IPS-18a (cell line): Measurements from ENCODE around the gene REC8.

Experiments
- H3K27ac ChIP-seq: one replicate; pipeline ENCODE4 v1.5.1; 2013; ENCODE audit warnings: low read length
- H3K27me3 ChIP-seq: one replicate; pipeline ENCODE4 v1.6.1; 2013; ENCODE audit warnings: mild to moderate bottlenecking, low read length; ENCODE audit not compliant: control insufficient read depth, insufficient read depth
- H3K36me3 ChIP-seq: one replicate; pipeline ENCODE4 v1.6.1; 2013; ENCODE audit warnings: low read depth, low read length; ENCODE audit not compliant: control insufficient read depth
- H3K4me1 ChIP-seq: one replicate; pipeline ENCODE4 v1.6.1; 2013; ENCODE audit warnings: low read depth, low read length; ENCODE audit not compliant: control insufficient read depth
- H3K4me3 ChIP-seq: one replicate; pipeline ENCODE4 v1.5.1; 2013; ENCODE audit warnings: low read length
- H3K9ac ChIP-seq: one replicate; pipeline ENCODE4 v1.6.1; 2013; ENCODE audit warnings: mild to moderate bottlenecking, low read length, moderate library complexity
- H3K9me3 ChIP-seq: one replicate; pipeline ENCODE4 v1.6.1; 2013; ENCODE audit warnings: low read depth, low read length; ENCODE audit not compliant: control insufficient read depth

REC8 gene

DNA sequence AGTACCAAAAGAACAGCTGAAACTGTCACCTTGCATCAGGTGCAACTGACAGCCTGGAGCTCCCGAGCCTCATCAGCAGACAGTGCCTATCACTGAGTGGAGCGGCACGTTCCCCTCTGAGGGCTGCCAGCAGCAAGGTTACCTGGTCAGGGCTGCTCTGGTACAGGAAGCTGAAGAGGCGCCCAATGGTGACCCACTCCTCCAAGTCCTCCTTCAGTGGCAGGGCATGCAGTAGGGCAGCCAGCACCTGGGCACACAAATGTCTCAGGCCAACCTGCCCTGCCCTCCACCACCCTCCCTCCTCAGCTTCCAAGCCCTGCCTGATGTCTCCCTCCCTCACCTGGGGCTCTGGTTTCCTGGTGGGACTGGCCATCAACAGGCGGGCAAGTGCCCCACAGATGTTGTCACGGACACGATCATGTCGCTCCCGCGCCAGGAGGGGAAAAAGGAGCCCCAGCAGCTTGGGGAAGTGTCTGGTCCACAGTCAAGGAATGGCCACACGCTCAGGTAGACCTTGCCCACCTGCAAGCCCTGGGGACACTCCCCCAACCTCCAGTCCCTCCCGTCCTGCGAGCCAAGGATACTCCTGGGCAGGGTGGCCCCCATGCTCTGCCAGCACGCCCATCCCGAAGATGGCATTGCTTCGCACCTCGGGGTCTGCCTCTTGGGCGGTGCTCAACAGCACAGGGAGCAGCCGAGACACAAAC, 9.6 kb downstream of the REC8 start:
- no peak overlapping the region for H3K9ac ChIP-seq
- H3K4me3 ChIP-seq: no peak overlapping the region
- no peak overlapping the region for H3K27ac ChIP-seq
- H3K4me1 ChIP-seq: no peaks in the 10 kb centered on the region
- peaks cover 88% of the 10 kb centered on the region for H3K36me3 ChIP-seq
- H3K9me3 ChIP-seq: no peaks in the 10 kb centered on the region
- H3K27me3 ChIP-seq: no peaks in the 10 kb centered on the region

DNA sequence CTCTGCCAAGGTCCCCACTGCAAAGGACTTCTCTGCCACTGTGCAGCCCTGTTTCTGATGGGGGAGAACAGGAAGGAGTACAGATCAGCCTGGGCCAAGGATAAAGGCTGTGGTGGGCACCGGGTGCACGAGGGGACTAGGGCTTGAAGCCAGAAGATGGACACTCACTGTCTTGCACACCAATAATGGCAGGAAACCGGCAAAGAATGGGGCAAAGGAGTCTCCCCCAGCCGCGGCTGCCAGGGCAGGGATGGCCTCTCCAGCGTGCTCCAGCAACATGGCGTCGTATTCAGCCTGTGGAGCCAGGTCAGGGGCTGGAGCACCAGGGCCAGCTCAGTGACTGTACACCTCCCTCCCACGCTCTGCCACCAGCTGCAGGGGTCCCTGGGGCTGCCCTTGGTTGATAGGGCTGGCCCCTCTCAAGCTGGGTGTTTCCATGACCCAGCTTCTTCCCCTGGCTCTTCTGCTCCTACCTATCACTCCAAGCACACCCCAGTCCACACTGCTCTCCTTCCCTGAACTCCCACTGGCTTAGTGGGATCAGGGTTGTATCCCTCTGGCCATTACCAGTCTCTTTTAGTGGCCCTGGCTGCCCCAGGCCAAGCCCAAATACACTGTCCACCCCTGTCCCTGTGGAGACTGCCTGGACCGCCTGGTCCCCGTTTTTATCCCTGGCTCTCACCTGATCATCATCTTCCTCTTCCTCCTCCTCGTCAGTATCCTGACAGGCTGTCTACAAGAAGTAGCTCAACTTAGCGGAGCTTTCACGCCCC, 10.4 kb downstream of the REC8 start:
- Histone ChIP-seq H3K9ac (no peak overlapping the region), H3K4me1 (no peaks in the 10 kb centered on the region), H3K9me3 (no peaks in the 10 kb centered on the region), H3K36me3 (peaks cover 93% of the 10 kb centered on the region), H3K27me3 (no peaks in the 10 kb centered on the region), H3K27ac (no peak overlapping the region), H3K4me3 (no peak overlapping the region)

- Histone ChIP-seq H3K4me3 (no peak overlapping the region), H3K4me1 (peaks cover 6% of the 10 kb centered on the region), H3K36me3 (peaks cover 89% of the 10 kb centered on the region), H3K27ac (no peak overlapping the region), H3K9ac (no peak overlapping the region), H3K27me3 (no peaks in the 10 kb centered on the region), H3K9me3 (no peaks in the 10 kb centered on the region)
These were observed 11.2 kb downstream of the REC8 start for GRCh38 chr14:24183014-24183481.

GRCh38 chr14:24184104-24184970, 12.5 kb downstream of the REC8 start:
- Histone ChIP-seq H3K9me3 (no peaks in the 10 kb centered on the region), H3K36me3 (peaks cover 77% of the 10 kb centered on the region), H3K4me3 (no peak overlapping the region), H3K4me1 (peaks cover 6% of the 10 kb centered on the region), H3K27me3 (no peaks in the 10 kb centered on the region), H3K27ac (no peak overlapping the region), H3K9ac (no peak overlapping the region)

- Histone ChIP-seq H3K36me3 (peaks cover 71% of the 10 kb centered on the region), H3K4me1 (peaks cover 6% of the 10 kb centered on the region), H3K27ac (no peak overlapping the region), H3K4me3 (no peak overlapping the region), H3K9ac (no peak overlapping the region), H3K27me3 (no peaks in the 10 kb centered on the region), H3K9me3 (no peaks in the 10 kb centered on the region)
These were observed 13.1 kb downstream of the REC8 start for GRCh38 chr14:24185026-24185425.

- Histone ChIP-seq H3K36me3 (peaks cover 65% of the 10 kb centered on the region), H3K9me3 (no peaks in the 10 kb centered on the region)
These were observed 13.9 kb downstream of the REC8 start for GRCh38 chr14:24185741-24186140.

DNA sequence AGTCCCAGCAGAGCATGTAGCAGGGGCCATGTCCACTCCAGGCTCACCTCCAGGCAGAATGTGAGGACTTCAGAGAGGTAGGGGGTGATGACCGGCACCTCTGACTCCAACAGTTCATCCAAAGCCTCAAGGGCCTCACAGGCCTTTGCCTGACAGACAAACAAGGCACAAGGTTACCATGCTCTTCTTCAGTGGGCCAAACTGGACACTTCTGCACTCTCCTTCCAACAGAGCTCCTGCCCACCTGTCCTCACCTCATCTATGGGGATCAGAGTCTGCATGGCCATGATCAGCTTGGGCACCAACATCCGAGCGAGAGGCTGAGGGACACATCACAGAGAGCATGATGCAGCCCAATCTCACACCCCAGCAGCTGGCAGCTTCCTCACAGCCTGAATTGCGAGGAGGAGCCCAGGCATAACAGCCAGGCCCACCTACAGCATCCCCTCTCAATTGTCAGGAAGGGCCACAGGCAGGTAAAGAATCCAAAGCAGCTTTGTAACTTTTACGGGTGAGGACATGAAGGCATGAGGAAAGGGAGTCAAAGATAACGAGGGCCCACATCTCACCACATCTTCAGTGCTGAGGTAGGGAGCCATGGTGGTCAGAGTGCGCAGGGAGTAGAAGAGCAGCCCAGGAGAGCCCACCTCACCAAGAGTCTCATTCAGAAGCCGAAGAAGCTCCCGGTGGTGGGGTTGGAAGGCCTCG, 15.1 kb downstream of the REC8 start:
- Histone ChIP-seq H3K36me3 (peaks cover 58% of the 10 kb centered on the region), H3K4me3 (no peak overlapping the region)

More at GRCh38 chr14:24185741-24186140, 13.9 kb downstream of the REC8 start:
- H3K9ac ChIP-seq: no peak overlapping the region
- H3K4me1 ChIP-seq: peaks cover 6% of the 10 kb centered on the region
- no peak overlapping the region for H3K4me3 ChIP-seq
- H3K27ac ChIP-seq: no peak overlapping the region
- H3K27me3 ChIP-seq: no peaks in the 10 kb centered on the region

DNA sequence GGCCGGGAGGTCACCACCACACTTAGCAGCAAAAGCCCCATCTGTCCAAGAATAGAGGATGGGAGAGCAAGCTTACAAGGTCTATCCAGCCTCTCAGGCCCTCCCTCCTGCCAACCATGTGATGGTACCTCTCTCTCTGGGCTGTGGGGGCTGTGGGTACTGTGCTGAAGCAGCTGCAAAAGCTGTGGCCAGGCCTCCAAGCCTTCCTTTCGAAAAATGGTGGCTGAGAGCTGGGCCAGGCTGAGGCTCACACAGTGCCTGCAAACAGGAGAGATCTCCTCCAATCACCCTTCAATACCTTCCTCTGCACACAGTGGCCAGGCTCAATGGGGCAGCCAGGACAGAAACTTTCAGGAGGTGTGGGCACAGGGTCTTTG, 15.6 kb downstream of the REC8 start:
- H3K27ac ChIP-seq: no peak overlapping the region
- H3K4me3 ChIP-seq: peak overlapping the region; percentile 87
- peaks cover 6% of the 10 kb centered on the region for H3K4me1 ChIP-seq
- H3K36me3 ChIP-seq: peaks cover 58% of the 10 kb centered on the region
- no peaks in the 10 kb centered on the region for H3K9me3 ChIP-seq
- no peaks in the 10 kb centered on the region for H3K27me3 ChIP-seq
- no peak overlapping the region for H3K9ac ChIP-seq

More for the DNA sequence above, 15.1 kb downstream of the REC8 start:
- H3K9me3 ChIP-seq: no peaks in the 10 kb centered on the region
- H3K27me3 ChIP-seq: no peaks in the 10 kb centered on the region
- H3K9ac ChIP-seq: no peak overlapping the region
- peaks cover 6% of the 10 kb centered on the region for H3K4me1 ChIP-seq
- H3K27ac ChIP-seq: no peak overlapping the region

- Histone ChIP-seq H3K4me3 (peak within 1 kb of the TSS; percentile 87), H3K4me1 (peaks cover 6% of the 10 kb centered on the region), H3K36me3 (peaks cover 53% of the 10 kb centered on the region), H3K27me3 (no peaks in the 10 kb centered on the region), H3K9ac (peak within 1 kb of the TSS; percentile 77), H3K27ac (peak within 1 kb of the TSS; percentile 37), H3K9me3 (no peaks in the 10 kb centered on the region)
These were observed 16.6 kb downstream of the REC8 start, which contains the start of gene IPO4 for GRCh38 chr14:24188251-24189058. IPO4 (minus strand) TSS chr14:24188816; CDS start chr14:24188787, 29 bp downstream.

- peak overlapping the region; percentile 87 for H3K4me3 ChIP-seq
- H3K9me3 ChIP-seq: no peaks in the 10 kb centered on the region
- H3K4me1 ChIP-seq: peaks cover 6% of the 10 kb centered on the region
- H3K27me3 ChIP-seq: no peaks in the 10 kb centered on the region
- H3K36me3 ChIP-seq: peaks cover 49% of the 10 kb centered on the region
- H3K27ac ChIP-seq: no peak overlapping the region
- H3K9ac ChIP-seq: peak overlapping the region; percentile 33
These were observed 17.1 kb downstream of the REC8 start for GRCh38 chr14:24189059-24189375.
